ENCODE measurements around the gene BAD. TPM values are rescaled to one million over a fixed set of nuclear protein-coding genes. Genes with fewer than 3 reads are reported as not detected.

Gene BAD
- total and polyA plus RNA-seq, 10 of the 15 experiments (the other 5 are each of a cell fraction or from before 2014, with no cell fraction given), result 1.5 to 67.2 (median 39.6) TPM

GRCh38 chr11:64284962-64285884, 758 bp upstream of the BAD start, which contains the start of gene GPR137:
Gene GPR137, plus strand, starts transcription at chr11:64285848. Its CDS starts 677 bp downstream, at chr11:64286525.
- CTCF ChIA-PET, result interaction anchor here (1.0 to 5.5 kb wide), 7 partner anchors 15 to 80 kb away, joined by 3 to 46 read pairs (median 4); partner anchors contain the start of genes CATSPERZ, ESRRA, FERMT3 and PRDX5
- no peaks in the 10 kb centered on the region for H3K27me3 ChIP-seq (replicated peaks in 1 of 2; ENCODE audit: control insufficient read depth in 2 of 2, insufficient read depth in 2 of 2, low read length in 1 of 2)
- peak within 1 kb of the TSS; percentile 81 for H3K9ac ChIP-seq (ENCODE audit: control insufficient read depth, insufficient read depth, low read length)
- TSS peak; percentile 84 for BruUV-seq (replicated peaks)
- H3K27ac ChIP-seq (ENCODE audit: control insufficient read depth, insufficient read depth), result peak within 1 kb of the TSS; percentile 91
- in situ Hi-C loops (cut with MboI), result no loop called here
- H3K79me2 ChIP-seq (ENCODE audit: control insufficient read depth, insufficient read depth, low read length), result peaks cover 15% of the 10 kb centered on the region
- WGBS (ENCODE audit: insufficient coverage, insufficient replicate concordance, low lambda C conversion rate, missing lambda C conversion rate), result under 1% methylated on average over 63 of the region's 102 CpGs
- SMC1A ChIA-PET (ENCODE audit: uncharacterized antibody, unreplicated experiment), result interaction anchor here (0.9 to 3.5 kb wide), 4 partner anchors 14 to 32 kb away, joined by 4 to 16 read pairs (median 8); partner anchors contain the start of genes CATSPERZ, PRDX5 and TRMT112
- peak; percentile 76 for ATAC-seq
- DNase-seq (ENCODE audit: low read depth, low spot score), result no peak
- POLR2A ChIA-PET, result interaction anchor here (0.6 to 6.2 kb wide), 10 partner anchors 8 to 78 kb away, joined by 3 to 92 read pairs (median 7); partner anchors contain the start of genes ESRRA, FERMT3, FKBP2 and PRDX5
- H3K36me3 ChIP-seq (ENCODE audit: control insufficient read depth in 2 of 2, insufficient read depth in 2 of 2, low read length in 1 of 2), result peaks cover 0 to 2% of the 10 kb centered on the region in 2 experiments; a peak in 2 of 4 replicates
- peak; percentile 77 for FAIRE-seq
- H3K4me2 ChIP-seq (ENCODE audit: control insufficient read depth, insufficient read depth), result peak within 1 kb of the TSS; percentile 99
- intact Hi-C loops (cut with micrococcal nuclease; ENCODE audit: unreplicated experiment), result loop anchor here (1.0 kb wide), 1 partner anchor 15 kb away; no protein-coding TSS in a partner anchor
- peak within 1 kb of the TSS; percentile 96 for H2AFZ ChIP-seq (ENCODE audit: control insufficient read depth, low read depth, low read length)
- RAD21 ChIA-PET (ENCODE audit: unreplicated experiment), result interaction anchor here (0.6 to 2.7 kb wide), 8 partner anchors 14 to 81 kb away, joined by 3 to 10 read pairs (median 6); partner anchors contain the start of genes FERMT3, NUDT22, PRDX5 and TRMT112
- H3K9me3 ChIP-seq (replicated peaks; ENCODE audit: control insufficient read depth, insufficient read depth, low read length), result no peaks in the 10 kb centered on the region
- no peaks in the 10 kb centered on the region for H4K20me1 ChIP-seq (ENCODE audit: control insufficient read depth, insufficient read depth)
- H3K4me1 ChIP-seq (ENCODE audit: control insufficient read depth, insufficient read depth, low read length), result peaks cover 7% of the 10 kb centered on the region
- peak within 1 kb of the TSS; percentile 86 for H3K4me3 ChIP-seq
- TF ChIP-seq ZNF24 (IDR thresholded peaks at IDR 0.05), result peak; percentile 90
- peak; percentile 74 for TF ChIP-seq RELA (IDR thresholded peaks at IDR 0.05; ENCODE audit: borderline replicate concordance, partially characterized antibody)
- TF ChIP-seq, protein P1, sequence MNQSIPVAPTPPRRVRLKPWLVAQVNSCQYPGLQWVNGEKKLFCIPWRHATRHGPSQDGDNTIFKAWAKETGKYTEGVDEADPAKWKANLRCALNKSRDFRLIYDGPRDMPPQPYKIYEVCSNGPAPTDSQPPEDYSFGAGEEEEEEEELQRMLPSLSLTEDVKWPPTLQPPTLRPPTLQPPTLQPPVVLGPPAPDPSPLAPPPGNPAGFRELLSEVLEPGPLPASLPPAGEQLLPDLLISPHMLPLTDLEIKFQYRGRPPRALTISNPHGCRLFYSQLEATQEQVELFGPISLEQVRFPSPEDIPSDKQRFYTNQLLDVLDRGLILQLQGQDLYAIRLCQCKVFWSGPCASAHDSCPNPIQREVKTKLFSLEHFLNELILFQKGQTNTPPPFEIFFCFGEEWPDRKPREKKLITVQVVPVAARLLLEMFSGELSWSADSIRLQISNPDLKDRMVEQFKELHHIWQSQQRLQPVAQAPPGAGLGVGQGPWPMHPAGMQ (IDR thresholded peaks at IDR 0.05; ENCODE audit: borderline replicate concordance), result no peak
- TF ChIP-seq NFXL1 (IDR thresholded peaks at IDR 0.05; ENCODE audit: borderline replicate concordance), result no peak
- TF ChIP-seq SMAD5 (IDR thresholded peaks at IDR 0.05; ENCODE audit: low read depth), result no peak
- TF ChIP-seq KLF5 (IDR thresholded peaks at IDR 0.05; ENCODE audit: partially characterized antibody), result peak; percentile 74
- TF ChIP-seq TCF7 (IDR thresholded peaks at IDR 0.05; ENCODE audit: borderline replicate concordance), result no peak
- TF ChIP-seq DPF2 (IDR thresholded peaks at IDR 0.05), result peak; percentile 96
- peak in 1 of 2 experiments; percentile 61; a peak in 2 of 4 replicates for TF ChIP-seq BHLHE40 (IDR thresholded peaks at IDR 0.05; ENCODE audit: borderline replicate concordance in 1 of 2, low read depth in 2 of 2, low read length in 1 of 2)
- TF ChIP-seq CREM (IDR thresholded peaks at IDR 0.05; ENCODE audit: low read depth), result no peak; the same call in 1 of the 2 replicates
- TF ChIP-seq ZNF207 (IDR thresholded peaks at IDR 0.05; ENCODE audit: borderline replicate concordance), result peak; percentile 15; the same call in 1 of the 2 replicates
- TF ChIP-seq ZNF687 (IDR thresholded peaks at IDR 0.05), result peak; percentile 41; the same call in 1 of the 2 replicates
- TF ChIP-seq, protein P2, sequence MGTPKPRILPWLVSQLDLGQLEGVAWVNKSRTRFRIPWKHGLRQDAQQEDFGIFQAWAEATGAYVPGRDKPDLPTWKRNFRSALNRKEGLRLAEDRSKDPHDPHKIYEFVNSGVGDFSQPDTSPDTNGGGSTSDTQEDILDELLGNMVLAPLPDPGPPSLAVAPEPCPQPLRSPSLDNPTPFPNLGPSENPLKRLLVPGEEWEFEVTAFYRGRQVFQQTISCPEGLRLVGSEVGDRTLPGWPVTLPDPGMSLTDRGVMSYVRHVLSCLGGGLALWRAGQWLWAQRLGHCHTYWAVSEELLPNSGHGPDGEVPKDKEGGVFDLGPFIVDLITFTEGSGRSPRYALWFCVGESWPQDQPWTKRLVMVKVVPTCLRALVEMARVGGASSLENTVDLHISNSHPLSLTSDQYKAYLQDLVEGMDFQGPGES (IDR thresholded peaks at IDR 0.05), result no peak; the same call in 1 of the 2 replicates
- peak; percentile 94 for TF ChIP-seq GATAD2B (conservative IDR thresholded peaks at IDR 0.05; ENCODE audit: low read depth)
- TF ChIP-seq PAX8 (IDR thresholded peaks at IDR 0.05), result no peak
